Central memory CD8-positive, alpha-beta T cell (primary cell): ENCODE data around the gene SCYGR2.

Experiments
- ATAC-seq: fragments of 150-1000 bp; cut with Tn5 transposase; replicated peaks from 2 replicates; pipeline ENCODE4 v1.10.0; 2022; ENCODE audit warnings: mild to moderate bottlenecking, moderate FRiP score, moderate number of reproducible peaks; ENCODE audit not compliant: poor library complexity, severe bottlenecking; ENCODE audit errors: extremely low read depth
- DNase-seq, 2 donors: peaks; one replicate each; pipeline ENCODE4 v3.0.0; 2021; ENCODE audit warnings: low spot score in 2 of 2
- H3K27ac Mint-ChIP-seq: one replicate; pipeline ENCODE4 v1.8.0; 2022; ENCODE audit warnings: low read depth, mild to moderate bottlenecking, moderate library complexity, mixed read lengths
- H3K27me3 Mint-ChIP-seq: one replicate; pipeline ENCODE4 v1.8.0; 2022; ENCODE audit warnings: mixed read lengths
- H3K36me3 Mint-ChIP-seq: one replicate; pipeline ENCODE4 v1.8.0; 2022; ENCODE audit warnings: mild to moderate bottlenecking, moderate library complexity, mixed read lengths; ENCODE audit not compliant: insufficient read depth
- H3K4me1 Mint-ChIP-seq: one replicate; pipeline ENCODE4 v1.8.0; 2022; ENCODE audit warnings: mixed read lengths
- H3K4me3 Mint-ChIP-seq: one replicate; pipeline ENCODE4 v1.8.0; 2022; ENCODE audit warnings: mild to moderate bottlenecking, moderate library complexity, mixed read lengths
- H3K9me3 Mint-ChIP-seq: one replicate; pipeline ENCODE4 v1.8.0; 2022; ENCODE audit warnings: mixed read lengths

SCYGR2 gene

GRCh38 chr2:227614740-227615139, 16.0 kb downstream of the SCYGR2 start, which contains the start of gene SCYGR3:
SCYGR3 (minus strand) TSS chr2:227614840; CDS start chr2:227614840, 0 bp downstream.
- peaks cover 44% of the 10 kb centered on the region for H3K27me3 Mint-ChIP-seq

DNA sequence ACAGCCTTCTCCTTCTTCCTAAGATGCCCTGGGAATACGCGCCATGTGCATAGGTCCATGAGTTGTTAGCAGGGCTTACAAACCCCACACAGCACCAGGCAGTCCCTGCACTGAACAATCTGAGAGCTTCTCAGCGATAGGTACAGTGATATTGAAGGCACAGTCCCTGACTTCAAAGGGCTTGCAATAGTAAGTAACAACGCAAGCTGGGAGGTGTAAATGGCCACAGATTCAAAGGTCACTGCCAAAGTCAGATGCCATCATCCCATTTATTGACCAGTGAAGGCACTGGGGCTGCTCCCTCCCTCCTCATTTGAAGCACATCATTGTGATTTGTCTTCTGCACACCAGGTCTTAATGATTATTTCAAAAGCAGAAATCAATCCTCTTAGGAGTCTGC, 16.5 kb downstream of the SCYGR2 start:
- DNase-seq: no peak
- Mint-ChIP-seq H3K4me3 (no peak overlapping the region), H3K27ac (no peak overlapping the region), H3K4me1 (peaks cover 2% of the 10 kb centered on the region), H3K9me3 (no peaks in the 10 kb centered on the region), H3K27me3 (peaks cover 40% of the 10 kb centered on the region), H3K36me3 (no peaks in the 10 kb centered on the region)
- ATAC-seq: no peak

More at GRCh38 chr2:227614740-227615139, 16.0 kb downstream of the SCYGR2 start, which contains the start of gene SCYGR3:
- H3K9me3 Mint-ChIP-seq: no peaks in the 10 kb centered on the region
- H3K4me1 Mint-ChIP-seq: peaks cover 5% of the 10 kb centered on the region
- no peak for ATAC-seq
- H3K36me3 Mint-ChIP-seq: no peaks in the 10 kb centered on the region
- no peak within 1 kb of the TSS for H3K4me3 Mint-ChIP-seq
- DNase-seq: no peak
- H3K27ac Mint-ChIP-seq: no peak within 1 kb of the TSS

- no peaks in the 10 kb centered on the region for H3K36me3 Mint-ChIP-seq
- H3K9me3 Mint-ChIP-seq: no peaks in the 10 kb centered on the region
- DNase-seq: no peak
- H3K27me3 Mint-ChIP-seq: peaks cover 36% of the 10 kb centered on the region
- no peak overlapping the region for H3K4me3 Mint-ChIP-seq
- H3K27ac Mint-ChIP-seq: no peak overlapping the region
- no peak for ATAC-seq
- no peaks in the 10 kb centered on the region for H3K4me1 Mint-ChIP-seq
Observed at GRCh38 chr2:227615906-227616305, 17.2 kb downstream of the SCYGR2 start.

DNA sequence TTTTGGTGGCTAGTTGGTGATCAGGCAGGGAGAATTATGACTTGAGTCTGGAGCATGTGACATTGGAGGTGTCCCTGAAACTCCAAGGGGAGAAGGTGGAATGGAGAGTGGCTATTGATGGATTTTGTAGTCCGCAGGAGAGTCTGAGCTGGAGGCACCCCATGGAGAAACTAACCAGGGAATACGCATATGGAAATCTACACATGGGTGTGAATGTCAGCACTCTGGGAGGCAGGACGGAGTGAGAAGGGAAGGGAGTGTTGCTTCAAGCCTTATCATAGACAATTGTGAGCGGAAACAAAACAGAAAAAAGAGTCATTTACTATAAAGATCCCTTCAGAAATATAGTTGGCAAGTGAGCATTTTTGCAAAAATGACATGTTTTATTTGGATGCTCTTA, 17.9 kb downstream of the SCYGR2 start:
- Mint-ChIP-seq H3K36me3 (no peaks in the 10 kb centered on the region), H3K27ac (no peak overlapping the region), H3K27me3 (peaks cover 39% of the 10 kb centered on the region), H3K4me1 (no peaks in the 10 kb centered on the region), H3K9me3 (no peaks in the 10 kb centered on the region), H3K4me3 (no peak overlapping the region)
- DNase-seq: no peak
- no peak for ATAC-seq

- ATAC-seq (no peak), DNase-seq (no peak)
- Mint-ChIP-seq H3K27me3 (peaks cover 33% of the 10 kb centered on the region), H3K36me3 (no peaks in the 10 kb centered on the region), H3K4me1 (no peaks in the 10 kb centered on the region), H3K27ac (no peak within 1 kb of the TSS), H3K4me3 (no peak within 1 kb of the TSS), H3K9me3 (no peaks in the 10 kb centered on the region)
Observed at GRCh38 chr2:227617316-227618230, 18.9 kb downstream of the SCYGR2 start, which contains the start of gene SCYGR4. SCYGR4 (plus strand) TSS chr2:227617498; CDS start chr2:227617498, 0 bp downstream.

- Mint-ChIP-seq H3K4me1 (no peaks in the 10 kb centered on the region), H3K36me3 (no peaks in the 10 kb centered on the region), H3K27ac (no peak overlapping the region), H3K27me3 (peaks cover 23% of the 10 kb centered on the region), H3K9me3 (no peaks in the 10 kb centered on the region), H3K4me3 (no peak overlapping the region)
- no peak for ATAC-seq
- no peak for DNase-seq
Observed at GRCh38 chr2:227623226-227623625, 24.5 kb downstream of the SCYGR2 start.

DNA sequence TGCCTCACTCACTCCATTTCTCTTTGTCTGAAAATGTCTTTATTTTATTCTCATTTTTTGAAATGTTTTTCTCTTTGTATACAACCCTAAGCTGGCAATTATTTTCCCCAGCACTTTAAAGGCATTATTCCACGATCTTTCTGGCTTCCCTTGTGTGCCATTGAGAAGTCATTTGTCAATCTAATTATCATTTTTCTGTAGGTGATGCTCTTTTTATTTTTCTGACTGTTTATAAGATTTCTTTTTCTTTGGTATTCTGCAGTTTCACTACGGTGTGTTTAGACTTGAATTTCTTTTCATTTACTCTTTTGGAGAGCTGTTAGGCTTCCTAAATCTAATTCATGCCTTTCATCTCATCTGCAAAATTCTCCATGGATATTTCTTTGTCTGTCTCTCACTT, 26.7 kb downstream of the SCYGR2 start:
- no peaks in the 10 kb centered on the region for H3K36me3 Mint-ChIP-seq
- H3K4me3 Mint-ChIP-seq: no peak overlapping the region
- no peak for ATAC-seq
- DNase-seq: no peak
- no peaks in the 10 kb centered on the region for H3K9me3 Mint-ChIP-seq
- H3K27me3 Mint-ChIP-seq: peaks cover 34% of the 10 kb centered on the region
- no peaks in the 10 kb centered on the region for H3K4me1 Mint-ChIP-seq
- no peak overlapping the region for H3K27ac Mint-ChIP-seq

DNA sequence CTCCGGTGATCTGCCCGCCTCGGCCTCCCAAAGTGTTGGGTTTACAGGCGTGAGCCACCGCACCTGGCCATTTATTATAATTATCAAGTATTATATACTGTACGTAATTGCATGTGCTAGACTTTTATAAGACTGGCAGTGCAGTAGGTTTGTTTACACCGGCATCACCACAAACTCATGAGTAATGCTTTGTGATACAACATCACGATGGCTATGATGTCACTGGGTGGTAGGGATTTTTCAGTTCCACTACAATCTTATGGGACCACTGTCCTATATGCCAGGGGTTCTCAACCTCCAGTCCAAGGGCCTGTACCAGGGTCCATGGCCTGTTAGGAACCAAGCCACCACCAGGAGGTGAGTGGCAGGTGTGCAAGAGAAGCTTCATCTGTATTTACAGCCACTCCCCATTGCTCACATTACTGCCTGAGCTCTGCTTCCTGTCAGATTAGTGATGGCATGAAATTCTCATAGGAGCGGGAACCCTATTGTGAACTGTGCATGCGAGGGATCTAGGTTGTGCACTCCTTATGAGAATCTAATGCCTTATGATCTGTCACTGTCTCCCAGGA, 28.0 kb downstream of the SCYGR2 start:
- H3K9me3 Mint-ChIP-seq: no peaks in the 10 kb centered on the region
- peaks cover 40% of the 10 kb centered on the region for H3K27me3 Mint-ChIP-seq
- H3K4me1 Mint-ChIP-seq: no peaks in the 10 kb centered on the region
- H3K27ac Mint-ChIP-seq: no peak overlapping the region
- no peak for ATAC-seq
- no peak for DNase-seq
- no peaks in the 10 kb centered on the region for H3K36me3 Mint-ChIP-seq
- no peak overlapping the region for H3K4me3 Mint-ChIP-seq

DNA sequence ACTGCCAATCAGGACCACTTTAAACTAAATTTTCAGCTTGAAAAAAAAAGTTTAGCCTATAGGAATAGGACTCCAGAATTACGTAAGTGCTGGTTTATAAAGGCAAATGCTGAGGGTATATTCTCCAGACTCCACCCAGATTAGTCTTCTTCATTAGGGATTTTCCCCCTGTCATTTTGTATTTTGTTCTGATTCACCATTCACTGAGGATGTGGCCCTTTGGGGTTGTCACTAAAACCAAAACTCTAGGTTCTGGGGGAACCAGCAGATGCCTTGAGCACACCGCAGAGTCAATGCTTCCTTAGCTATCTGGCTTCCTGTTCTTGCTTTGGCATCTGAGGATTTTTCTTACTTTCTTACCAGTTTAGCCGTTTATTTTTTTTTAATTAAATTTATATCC, 29.1 kb downstream of the SCYGR2 start:
- no peak overlapping the region for H3K4me3 Mint-ChIP-seq
- ATAC-seq (no peak), DNase-seq (no peak)
- no peak overlapping the region for H3K27ac Mint-ChIP-seq
- H3K9me3 Mint-ChIP-seq: no peaks in the 10 kb centered on the region
- H3K36me3 Mint-ChIP-seq: no peaks in the 10 kb centered on the region
- H3K4me1 Mint-ChIP-seq: no peaks in the 10 kb centered on the region
- H3K27me3 Mint-ChIP-seq: peaks cover 38% of the 10 kb centered on the region

DNA sequence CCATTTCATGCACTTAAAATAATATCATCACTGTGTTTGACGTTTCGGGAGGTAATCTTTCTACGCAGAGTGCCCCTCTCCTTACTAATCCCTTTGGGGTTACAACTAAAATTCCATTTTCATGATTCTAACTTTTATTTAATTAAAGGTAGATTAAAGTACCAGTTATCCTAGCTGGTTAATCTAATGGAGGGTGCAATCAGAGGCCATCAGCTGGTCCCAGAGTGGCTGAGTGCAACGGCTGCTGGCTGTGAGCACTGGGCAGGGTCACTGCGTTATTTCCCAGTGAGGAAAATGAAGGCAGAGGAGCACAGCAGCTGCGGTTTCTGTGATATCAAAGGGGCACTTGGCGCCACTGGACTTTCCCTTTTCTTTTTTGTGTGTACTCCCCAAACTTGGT, 30.7 kb downstream of the SCYGR2 start:
- Mint-ChIP-seq H3K27ac (no peak overlapping the region), H3K36me3 (no peaks in the 10 kb centered on the region), H3K9me3 (no peaks in the 10 kb centered on the region), H3K4me3 (no peak overlapping the region), H3K4me1 (no peaks in the 10 kb centered on the region), H3K27me3 (peaks cover 38% of the 10 kb centered on the region)
- DNase-seq (no peak), ATAC-seq (no peak)

- no peak overlapping the region for H3K4me3 Mint-ChIP-seq
- H3K9me3 Mint-ChIP-seq: no peaks in the 10 kb centered on the region
- ATAC-seq (no peak), DNase-seq (no peak)
- no peaks in the 10 kb centered on the region for H3K36me3 Mint-ChIP-seq
- H3K4me1 Mint-ChIP-seq: no peaks in the 10 kb centered on the region
- no peak overlapping the region for H3K27ac Mint-ChIP-seq
- H3K27me3 Mint-ChIP-seq: peaks cover 34% of the 10 kb centered on the region
Observed at GRCh38 chr2:227630322-227630721, 31.6 kb downstream of the SCYGR2 start.

GRCh38 chr2:227632827-227633226, 34.1 kb downstream of the SCYGR2 start:
- no peaks in the 10 kb centered on the region for H3K9me3 Mint-ChIP-seq
- H3K4me3 Mint-ChIP-seq: no peak overlapping the region
- DNase-seq: no peak
- H3K27me3 Mint-ChIP-seq: peaks cover 25% of the 10 kb centered on the region
- H3K27ac Mint-ChIP-seq: no peak overlapping the region
- ATAC-seq: no peak
- no peaks in the 10 kb centered on the region for H3K4me1 Mint-ChIP-seq
- no peaks in the 10 kb centered on the region for H3K36me3 Mint-ChIP-seq

DNA sequence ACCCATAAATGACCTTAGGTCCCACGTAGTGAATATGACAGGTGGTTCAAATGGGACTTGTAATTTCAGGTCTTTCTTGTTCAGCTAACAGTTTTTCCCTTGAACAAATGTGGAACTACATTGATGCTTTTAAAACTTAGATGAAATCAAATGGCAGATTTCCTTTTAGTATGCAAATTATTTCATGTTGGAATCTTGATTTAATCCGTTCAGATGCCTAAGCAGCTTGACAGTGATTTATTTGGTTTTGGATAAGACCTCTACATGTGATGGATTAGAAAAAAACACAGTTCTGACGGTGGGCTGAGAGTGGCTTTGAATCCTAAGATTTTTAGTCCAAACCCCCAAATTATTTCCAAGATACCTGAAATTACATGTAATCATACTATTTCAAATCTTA, 35.5 kb downstream of the SCYGR2 start:
- Mint-ChIP-seq H3K4me1 (no peaks in the 10 kb centered on the region), H3K36me3 (no peaks in the 10 kb centered on the region), H3K27ac (no peak overlapping the region), H3K4me3 (no peak overlapping the region), H3K27me3 (peaks cover 25% of the 10 kb centered on the region), H3K9me3 (no peaks in the 10 kb centered on the region)
- DNase-seq (no peak), ATAC-seq (no peak)
